Activated CD4-positive, alpha-beta memory T cell treated with anti-CD3 and anti-CD28 coated beads, Interleukin-2, amount 10 ng/mL, durations not matched to agents 7 days and 5 days (primary cell): Measurements from ENCODE around the gene PLEKHA1. TPM values are rescaled to one million over a fixed set of nuclear protein-coding genes. Genes with fewer than 3 reads are reported as not detected.

Experiments
- CTCF ChIA-PET: fragments of 350-600 bp; sonication (Branson Sonifier 250); formaldehyde crosslinking; loops from one replicate; lab custom pipeline; 2021; ENCODE audit warnings: antibody characterized with exemption, inconsistent platforms; lab: Charles Lee
- POLR2A ChIA-PET: fragments of 350-600 bp; sonication (Branson Sonifier 250); formaldehyde crosslinking; loops from one replicate; lab custom pipeline; 2021; ENCODE audit warnings: antibody characterized with exemption; lab: Charles Lee
- DNase-seq: peaks from one replicate; pipeline ENCODE4 v3.0.0-alpha.2; 2020
- H3K27ac Mint-ChIP-seq: one replicate; pipeline ENCODE4 v1.8.0; 2021; ENCODE audit warnings: mild to moderate bottlenecking, mixed read lengths
- H3K27me3 Mint-ChIP-seq: one replicate; pipeline ENCODE4 v1.8.0; 2021; ENCODE audit warnings: mixed read lengths
- H3K36me3 Mint-ChIP-seq: one replicate; pipeline ENCODE4 v1.8.0; 2021; ENCODE audit warnings: low read depth, mixed read lengths
- H3K4me1 Mint-ChIP-seq: one replicate; pipeline ENCODE4 v1.8.0; 2021; ENCODE audit warnings: mixed read lengths
- H3K4me3 Mint-ChIP-seq: one replicate; pipeline ENCODE4 v1.8.0; 2021; ENCODE audit warnings: mild to moderate bottlenecking, mixed read lengths
- H3K9me3 Mint-ChIP-seq: one replicate; pipeline ENCODE4 v1.8.0; 2021; ENCODE audit warnings: mixed read lengths
- total RNA-seq, 2 experiments: library from RNA; stranded (reverse); gene quantifications; one replicate each; pipeline ENCODE4 v1.2.3, GENCODE V29; 2021

PLEKHA1 gene
- total RNA-seq, 2 experiments from 2014 or later, result 5.2 to 5.3 TPM

DNA sequence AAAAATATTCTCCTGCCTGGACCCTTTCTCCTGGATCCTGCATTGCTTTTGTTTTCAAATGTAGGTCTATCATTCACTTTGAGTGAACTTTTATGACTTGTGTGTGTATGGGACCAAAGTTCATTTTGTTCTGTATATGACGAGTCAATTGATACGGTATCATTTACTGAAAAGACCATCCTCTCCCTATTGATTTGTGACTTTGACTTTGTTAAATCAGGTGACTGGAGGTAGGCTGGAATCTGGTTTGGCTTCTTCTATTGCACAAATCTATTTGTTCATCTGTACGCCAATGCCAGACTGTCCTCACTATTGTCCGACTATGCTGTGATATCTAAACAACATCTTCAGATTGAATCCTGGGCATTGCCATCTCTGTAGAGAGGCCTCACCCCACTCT is 74.6 kb downstream of the PLEKHA1 start:
- ChIA-PET CTCF (no interaction called here), POLR2A (no interaction called here)
- no peak for DNase-seq
- H3K4me1 Mint-ChIP-seq, result no peaks in the 10 kb centered on the region
- peaks cover 16% of the 10 kb centered on the region for H3K27me3 Mint-ChIP-seq
- no peaks in the 10 kb centered on the region for H3K9me3 Mint-ChIP-seq
- no peak overlapping the region for H3K4me3 Mint-ChIP-seq
- no peak overlapping the region for H3K27ac Mint-ChIP-seq
- no peaks in the 10 kb centered on the region for H3K36me3 Mint-ChIP-seq

- no peak overlapping the region for H3K4me3 Mint-ChIP-seq
- ChIA-PET POLR2A (no interaction called here), CTCF (no interaction called here)
- H3K4me1 Mint-ChIP-seq, result no peaks in the 10 kb centered on the region
- H3K36me3 Mint-ChIP-seq, result no peaks in the 10 kb centered on the region
- H3K27me3 Mint-ChIP-seq, result peaks cover 11% of the 10 kb centered on the region
- no peak overlapping the region for H3K27ac Mint-ChIP-seq
- no peaks in the 10 kb centered on the region for H3K9me3 Mint-ChIP-seq
- DNase-seq, result no peak
These were observed 76.0 kb downstream of the PLEKHA1 start for GRCh38 chr10:122450353-122450990.

- no peaks in the 10 kb centered on the region for H3K36me3 Mint-ChIP-seq
- DNase-seq, result no peak
- H3K4me1 Mint-ChIP-seq, result no peaks in the 10 kb centered on the region
- no peak overlapping the region for H3K4me3 Mint-ChIP-seq
- peaks cover 29% of the 10 kb centered on the region for H3K27me3 Mint-ChIP-seq
- H3K9me3 Mint-ChIP-seq, result no peaks in the 10 kb centered on the region
- CTCF ChIA-PET, result interaction anchor here (0.7 kb wide), 1 partner anchor 112 kb away, joined by 3 read pairs; no protein-coding TSS in a partner anchor
- H3K27ac Mint-ChIP-seq, result no peak overlapping the region
- POLR2A ChIA-PET, result no interaction called here
These were observed 79.6 kb downstream of the PLEKHA1 start for GRCh38 chr10:122454071-122454470.

GRCh38 chr10:122454603-122455080 is 80.1 kb downstream of the PLEKHA1 start, which contains the start of gene ARMS2:
TSS of gene ARMS2 (plus strand) at chr10:122454653. CDS start at chr10:122454728, 75 bp downstream.
- ChIA-PET CTCF (interaction anchor here (1.4 kb wide), 1 partner anchor 112 kb away, joined by 3 read pairs; no protein-coding TSS in a partner anchor), POLR2A (no interaction called here)
- DNase-seq, result no peak

GRCh38 chr10:122455376-122456079 is 81.0 kb downstream of the PLEKHA1 start:
- H3K9me3 Mint-ChIP-seq, result no peaks in the 10 kb centered on the region
- no peak overlapping the region for H3K27ac Mint-ChIP-seq
- H3K27me3 Mint-ChIP-seq, result peaks cover 34% of the 10 kb centered on the region
- POLR2A ChIA-PET, result no interaction called here
- DNase-seq, result no peak
- no peaks in the 10 kb centered on the region for H3K36me3 Mint-ChIP-seq
- H3K4me3 Mint-ChIP-seq, result no peak overlapping the region
- CTCF ChIA-PET, result interaction anchor here (1.4 kb wide), 1 partner anchor 113 kb away, joined by 3 read pairs; no protein-coding TSS in a partner anchor
- no peaks in the 10 kb centered on the region for H3K4me1 Mint-ChIP-seq

More at GRCh38 chr10:122454603-122455080, 80.1 kb downstream of the PLEKHA1 start, which contains the start of gene ARMS2:
- H3K4me3 Mint-ChIP-seq, result no peak within 1 kb of the TSS
- H3K27ac Mint-ChIP-seq, result no peak within 1 kb of the TSS
- peaks cover 29% of the 10 kb centered on the region for H3K27me3 Mint-ChIP-seq
- H3K9me3 Mint-ChIP-seq, result no peaks in the 10 kb centered on the region
- no peaks in the 10 kb centered on the region for H3K4me1 Mint-ChIP-seq
- H3K36me3 Mint-ChIP-seq, result no peaks in the 10 kb centered on the region

GRCh38 chr10:122457934-122458333 is 83.4 kb downstream of the PLEKHA1 start:
- Mint-ChIP-seq H3K27me3 (peaks cover 43% of the 10 kb centered on the region), H3K36me3 (no peaks in the 10 kb centered on the region), H3K4me3 (no peak overlapping the region), H3K9me3 (no peaks in the 10 kb centered on the region), H3K4me1 (peaks cover 6% of the 10 kb centered on the region), H3K27ac (no peak overlapping the region)
- ChIA-PET CTCF (no interaction called here), POLR2A (no interaction called here)
- no peak for DNase-seq

DNA sequence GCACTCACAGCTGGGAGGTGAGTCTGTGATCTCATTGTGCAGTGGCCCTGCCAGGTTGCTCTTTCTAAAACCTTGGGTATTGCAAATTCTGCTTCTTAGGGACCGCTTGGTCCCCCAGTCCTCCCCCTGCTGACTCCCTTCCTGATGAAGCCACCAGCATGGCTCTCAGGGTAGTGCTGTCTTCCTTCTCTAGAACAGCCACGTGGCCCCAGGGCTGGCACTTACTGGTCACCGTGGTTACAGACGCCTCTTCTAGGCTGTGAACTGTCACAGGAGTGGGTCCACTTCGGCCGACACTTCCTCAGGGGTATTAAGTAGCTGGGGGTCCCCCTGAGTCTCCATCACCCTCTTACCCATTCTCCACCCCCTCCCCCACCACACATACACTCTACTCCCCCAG is 84.2 kb downstream of the PLEKHA1 start:
- peaks cover 6% of the 10 kb centered on the region for H3K4me1 Mint-ChIP-seq
- H3K27me3 Mint-ChIP-seq, result peaks cover 51% of the 10 kb centered on the region
- ChIA-PET POLR2A (no interaction called here), CTCF (no interaction called here)
- DNase-seq, result no peak
- no peaks in the 10 kb centered on the region for H3K9me3 Mint-ChIP-seq
- no peaks in the 10 kb centered on the region for H3K36me3 Mint-ChIP-seq
- H3K4me3 Mint-ChIP-seq, result no peak overlapping the region
- H3K27ac Mint-ChIP-seq, result no peak overlapping the region

DNA sequence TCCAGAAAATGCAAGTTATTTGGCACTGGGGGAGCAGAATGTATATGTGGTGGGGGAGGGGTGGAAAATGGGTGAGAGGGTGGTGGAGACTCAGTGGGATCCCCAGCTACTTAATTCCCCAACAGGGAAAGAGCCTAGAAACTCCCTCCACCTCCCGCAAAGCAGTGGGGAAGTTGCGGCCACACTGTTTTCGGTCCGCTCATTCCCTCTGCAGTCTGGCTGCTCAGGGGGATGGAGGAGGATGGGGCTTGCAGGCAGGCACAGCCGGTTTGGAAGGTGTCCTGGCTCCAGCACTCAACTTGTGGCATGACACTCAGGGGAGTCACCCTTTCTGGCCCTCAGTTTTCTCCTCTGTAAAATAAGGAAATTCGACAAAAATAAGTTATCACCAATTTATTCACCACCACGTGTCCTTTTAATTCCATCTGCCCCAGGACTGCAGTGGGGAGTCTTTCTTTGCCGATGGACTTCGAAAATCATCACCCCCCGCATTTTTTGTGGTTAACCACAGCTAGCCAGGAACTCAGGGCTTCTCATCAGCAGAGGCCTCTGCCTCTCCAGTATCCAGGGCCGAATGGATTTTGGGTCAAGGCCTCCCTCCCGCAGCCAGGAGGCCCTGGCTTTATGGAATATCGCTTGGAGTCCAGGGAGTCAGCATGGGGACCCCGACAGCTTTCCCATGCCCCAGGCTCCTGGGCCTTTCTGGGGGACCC is 85.2 kb downstream of the PLEKHA1 start:
- Mint-ChIP-seq H3K36me3 (no peaks in the 10 kb centered on the region), H3K4me1 (peaks cover 6% of the 10 kb centered on the region), H3K4me3 (no peak overlapping the region), H3K27me3 (peaks cover 60% of the 10 kb centered on the region), H3K27ac (no peak overlapping the region), H3K9me3 (no peaks in the 10 kb centered on the region)
- CTCF ChIA-PET, result no interaction called here
- no peak for DNase-seq
- POLR2A ChIA-PET, result no interaction called here

- ChIA-PET POLR2A (no interaction called here), CTCF (no interaction called here)
- H3K4me3 Mint-ChIP-seq, result no peak overlapping the region
These were observed 86.4 kb downstream of the PLEKHA1 start for GRCh38 chr10:122460891-122461293.

GRCh38 chr10:122461367-122461728 is 86.8 kb downstream of the PLEKHA1 start, which contains the start of gene HTRA1:
TSS of gene HTRA1 (plus strand) at chr10:122461553. CDS start at chr10:122461653, 100 bp downstream.
- POLR2A ChIA-PET, result no interaction called here
- Mint-ChIP-seq H3K36me3 (no peaks in the 10 kb centered on the region), H3K27me3 (peaks cover 70% of the 10 kb centered on the region), H3K4me1 (peaks cover 6% of the 10 kb centered on the region), H3K9me3 (no peaks in the 10 kb centered on the region), H3K4me3 (peak within 1 kb of the TSS; percentile 52), H3K27ac (no peak within 1 kb of the TSS)
- CTCF ChIA-PET, result no interaction called here
- DNase-seq, result no peak

More at GRCh38 chr10:122460891-122461293, 86.4 kb downstream of the PLEKHA1 start:
- Mint-ChIP-seq H3K9me3 (no peaks in the 10 kb centered on the region), H3K4me1 (peaks cover 6% of the 10 kb centered on the region), H3K27ac (no peak overlapping the region), H3K36me3 (no peaks in the 10 kb centered on the region), H3K27me3 (peaks cover 68% of the 10 kb centered on the region)
- no peak for DNase-seq

DNA sequence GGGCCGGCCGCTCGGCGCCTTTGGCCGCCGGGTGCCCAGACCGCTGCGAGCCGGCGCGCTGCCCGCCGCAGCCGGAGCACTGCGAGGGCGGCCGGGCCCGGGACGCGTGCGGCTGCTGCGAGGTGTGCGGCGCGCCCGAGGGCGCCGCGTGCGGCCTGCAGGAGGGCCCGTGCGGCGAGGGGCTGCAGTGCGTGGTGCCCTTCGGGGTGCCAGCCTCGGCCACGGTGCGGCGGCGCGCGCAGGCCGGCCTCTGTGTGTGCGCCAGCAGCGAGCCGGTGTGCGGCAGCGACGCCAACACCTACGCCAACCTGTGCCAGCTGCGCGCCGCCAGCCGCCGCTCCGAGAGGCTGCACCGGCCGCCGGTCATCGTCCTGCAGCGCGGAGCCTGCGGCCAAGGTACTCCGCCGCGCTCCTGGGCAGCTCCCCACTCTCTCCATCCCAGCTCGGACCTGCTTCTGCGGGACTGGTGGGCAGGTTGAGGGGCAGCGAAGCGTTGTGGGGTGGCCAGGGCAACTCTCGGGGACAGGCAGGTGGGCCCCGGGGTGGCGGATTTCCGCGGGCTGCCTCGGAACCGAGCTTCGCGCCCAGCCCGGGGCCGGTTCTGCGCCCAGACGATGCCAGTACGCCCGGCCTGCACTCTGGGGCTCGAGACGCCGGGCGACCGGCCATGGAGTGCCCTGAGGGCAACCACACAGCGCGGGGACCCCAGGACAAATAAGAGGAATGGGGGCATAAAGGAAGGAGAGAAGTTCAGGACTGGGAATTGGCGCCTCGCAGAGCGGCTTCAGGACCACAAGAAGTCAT is 87.4 kb downstream of the PLEKHA1 start:
- POLR2A ChIA-PET, result no interaction called here
- H3K9me3 Mint-ChIP-seq, result no peaks in the 10 kb centered on the region
- no peak for DNase-seq
- H3K27ac Mint-ChIP-seq, result no peak overlapping the region
- peaks cover 75% of the 10 kb centered on the region for H3K27me3 Mint-ChIP-seq
- H3K36me3 Mint-ChIP-seq, result no peaks in the 10 kb centered on the region
- peak overlapping the region; percentile 52 for H3K4me3 Mint-ChIP-seq
- H3K4me1 Mint-ChIP-seq, result peaks cover 6% of the 10 kb centered on the region
- CTCF ChIA-PET, result no interaction called here
